ENCODE data around the gene GUCY1B1.

DNA sequence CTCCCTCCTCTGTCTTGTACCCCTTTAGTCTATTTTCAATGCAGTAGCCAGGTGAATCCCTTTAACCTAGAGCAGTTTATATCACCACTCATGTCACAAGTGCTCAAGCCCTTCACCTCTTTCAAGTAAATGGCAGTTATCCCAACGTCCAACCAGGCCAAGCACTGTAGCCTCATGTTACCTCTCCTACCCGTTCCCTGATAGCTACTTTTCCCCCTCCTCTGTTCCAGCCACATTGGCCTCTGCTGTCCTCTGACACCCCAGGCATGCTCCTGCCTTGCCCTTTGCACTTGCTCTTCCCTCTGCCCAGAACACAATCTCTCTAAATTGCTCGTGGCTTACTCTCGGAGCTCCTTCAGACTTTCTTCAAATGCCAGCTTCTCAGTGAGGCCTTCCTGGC, 15.2 kb downstream of the GUCY1B1 start:
- TF ChIP-seq, protein P1, sequence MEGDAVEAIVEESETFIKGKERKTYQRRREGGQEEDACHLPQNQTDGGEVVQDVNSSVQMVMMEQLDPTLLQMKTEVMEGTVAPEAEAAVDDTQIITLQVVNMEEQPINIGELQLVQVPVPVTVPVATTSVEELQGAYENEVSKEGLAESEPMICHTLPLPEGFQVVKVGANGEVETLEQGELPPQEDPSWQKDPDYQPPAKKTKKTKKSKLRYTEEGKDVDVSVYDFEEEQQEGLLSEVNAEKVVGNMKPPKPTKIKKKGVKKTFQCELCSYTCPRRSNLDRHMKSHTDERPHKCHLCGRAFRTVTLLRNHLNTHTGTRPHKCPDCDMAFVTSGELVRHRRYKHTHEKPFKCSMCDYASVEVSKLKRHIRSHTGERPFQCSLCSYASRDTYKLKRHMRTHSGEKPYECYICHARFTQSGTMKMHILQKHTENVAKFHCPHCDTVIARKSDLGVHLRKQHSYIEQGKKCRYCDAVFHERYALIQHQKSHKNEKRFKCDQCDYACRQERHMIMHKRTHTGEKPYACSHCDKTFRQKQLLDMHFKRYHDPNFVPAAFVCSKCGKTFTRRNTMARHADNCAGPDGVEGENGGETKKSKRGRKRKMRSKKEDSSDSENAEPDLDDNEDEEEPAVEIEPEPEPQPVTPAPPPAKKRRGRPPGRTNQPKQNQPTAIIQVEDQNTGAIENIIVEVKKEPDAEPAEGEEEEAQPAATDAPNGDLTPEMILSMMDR (IDR thresholded peaks at IDR 0.05), result no peak
- no peak for TF ChIP-seq POLR2A (IDR thresholded peaks at IDR 0.05)

All from uterus (tissue), 2 donors.